Endothelial cell of umbilical vein (primary cell): ENCODE results near the gene FBN3. TPM values are rescaled to one million over a fixed set of nuclear protein-coding genes. Genes with fewer than 3 reads are reported as not detected.
"Not testable (repeated sequence)": the region's sequence is repeated elsewhere in the genome, so short reads cannot be mapped to it uniquely, and the experiment has no call there.

Experiments
- BruUV-seq: library from RNA; stranded (reverse); fragments of 400-500 nt; replicated peaks from 2 replicates; lab custom pipeline; 2021; lab: Mats Ljungman, UMichigan
- CTCF ChIA-PET: fragments of 300-600, 350-600 bp; sonication (Branson Sonifier 250); formaldehyde crosslinking; loops from one replicate; lab custom pipeline; 2021; ENCODE audit warnings: antibody characterized with exemption, inconsistent platforms; lab: Charles Lee
- POLR2A ChIA-PET: fragments of 300-600, 350-600 bp; sonication (Branson Sonifier 250); formaldehyde crosslinking; loops from one replicate; lab custom pipeline; 2021; ENCODE audit warnings: antibody characterized with exemption, inconsistent platforms; lab: Charles Lee
- DNase-seq: peaks from one replicate; pipeline ENCODE4 v3.0.0-alpha.2; 2011; ENCODE audit warnings: low read depth, low spot score
- FAIRE-seq: peaks from 2 replicates; lab custom pipeline; 2011; peaks lifted over from hg19 to GRCh38; lab: Jason Lieb, UNC
- H2AFZ ChIP-seq: 2 replicates; pipeline ENCODE4 v1.6.0; 2012; ENCODE audit warnings: low read depth, low read length, control low read depth, inconsistent platforms
- H3K27ac ChIP-seq: 2 replicates; pipeline ENCODE4 v1.5.1; 2011; ENCODE audit warnings: low read depth, mild to moderate bottlenecking, control low read depth, low read length, moderate library complexity; ENCODE audit not compliant: insufficient read depth
- H3K27me3 ChIP-seq, 2 experiments: 2 replicates each; pipeline versions ENCODE4 v1.6.0 to v1.6.1; 2011; ENCODE audit warnings: low read length in 2 of 2, mixed read lengths in 1 of 2; ENCODE audit not compliant: control insufficient read depth in 2 of 2, insufficient read depth in 2 of 2
- H3K36me3 ChIP-seq, 2 experiments: 2 replicates in 1 of 2; 3 replicates in 1 of 2; pipeline ENCODE4 v1.5.1; 2011; ENCODE audit warnings: low read length in 2 of 2, mild to moderate bottlenecking in 1 of 2, moderate library complexity in 1 of 2; ENCODE audit not compliant: control insufficient read depth in 2 of 2, insufficient read depth in 2 of 2; ENCODE audit errors: extremely low read depth in 1 of 2
- H3K4me1 ChIP-seq: 3 replicates; pipeline ENCODE4 v1.5.1; 2011; ENCODE audit warnings: mild to moderate bottlenecking, low read length; ENCODE audit not compliant: control insufficient read depth, insufficient read depth; ENCODE audit errors: extremely low read depth
- H3K4me2 ChIP-seq: 2 replicates; pipeline ENCODE4 v1.6.1; 2011; ENCODE audit warnings: low read length, control low read depth, mixed read lengths; ENCODE audit not compliant: insufficient read depth
- H3K4me3 ChIP-seq, 3 experiments: fragments of 200-600 bp in 1 of 3; sonication (generic), shearing (Covaris generic) in 1 of 3; replicated peaks in 1 of 3; 2 replicates each; pipeline ENCODE4 v1.5.1; 2011 to 2016; ENCODE audit warnings: control low read depth in 3 of 3, low read length in 3 of 3, mild to moderate bottlenecking in 2 of 3, inconsistent platforms in 1 of 3, low read depth in 1 of 3, moderate library complexity in 1 of 3; ENCODE audit not compliant: insufficient read depth in 1 of 3
- H3K79me2 ChIP-seq: 2 replicates; pipeline ENCODE4 v1.6.0; 2012; ENCODE audit warnings: low read length, inconsistent platforms; ENCODE audit not compliant: control insufficient read depth, insufficient read depth
- H3K9ac ChIP-seq: replicated peaks from 2 replicates; pipeline ENCODE3; 2011; ENCODE audit warnings: low read length, control low read depth; ENCODE audit not compliant: insufficient read depth; ENCODE audit errors: extremely low read depth
- H3K9me1 ChIP-seq: replicated peaks from 3 replicates; pipeline ENCODE4 v1.6.0; 2011; ENCODE audit warnings: mild to moderate bottlenecking, low read length; ENCODE audit not compliant: control insufficient read depth, insufficient read depth; ENCODE audit errors: extremely low read depth
- H3K9me3 ChIP-seq: replicated peaks from 2 replicates; pipeline ENCODE4 v1.5.1; 2012; ENCODE audit warnings: low read length, inconsistent platforms; ENCODE audit not compliant: control insufficient read depth, insufficient read depth
- H4K20me1 ChIP-seq: replicated peaks from 2 replicates; pipeline ENCODE3; 2011; ENCODE audit warnings: mild to moderate bottlenecking, low read length; ENCODE audit not compliant: control insufficient read depth, insufficient read depth; ENCODE audit errors: extremely low read depth
- EZH2 ChIP-seq: IDR thresholded peaks from 2 replicates; pipeline ENCODE4 v1.6.1; 2012; ENCODE audit warnings: borderline replicate concordance, low read depth, mild to moderate bottlenecking, moderate library complexity, low read length, inconsistent platforms; ENCODE audit not compliant: severe bottlenecking
- FOS ChIP-seq: IDR thresholded peaks from 2 replicates; pipeline ENCODE4 v1.6.1; 2011; ENCODE audit warnings: mild to moderate bottlenecking, low read length, moderate library complexity, borderline replicate concordance; ENCODE audit not compliant: insufficient read depth
- GATA2 ChIP-seq: IDR thresholded peaks from 2 replicates; pipeline ENCODE4 v1.7.0; 2011; ENCODE audit warnings: low read depth, mild to moderate bottlenecking, moderate library complexity, mixed read lengths, low read length; ENCODE audit not compliant: insufficient read length, insufficient read depth
- JUN ChIP-seq: IDR thresholded peaks from 2 replicates; pipeline ENCODE4 v1.6.1; 2011; ENCODE audit warnings: borderline replicate concordance, low read depth; ENCODE audit not compliant: insufficient read length, insufficient read depth
- MYC ChIP-seq: IDR thresholded peaks from one replicate; pipeline ENCODE4 v1.6.1; 2011; ENCODE audit warnings: mild to moderate bottlenecking, low read depth, low read length
- POLR2A ChIP-seq: IDR thresholded peaks from 2 replicates; pipeline ENCODE4 v1.6.1; 2012; ENCODE audit warnings: low read depth, mild to moderate bottlenecking, control low read depth, low read length
- POLR2AphosphoS5 ChIP-seq: IDR thresholded peaks from 2 replicates; pipeline ENCODE4 v1.6.1; 2012; ENCODE audit warnings: low read depth, mild to moderate bottlenecking, control low read depth, low read length, moderate library complexity; ENCODE audit not compliant: insufficient read depth
- dilution Hi-C: fragments of 300-500 bp; cut with MboI; formaldehyde crosslinking; loops from one replicate; pipeline ENCODE4 v1.15.0; 2019; ENCODE audit warnings: low sequenced_read_pairs; ENCODE audit not compliant: extremely low pct_ligation_motif_present
- intact Hi-C: fragments of 100-400 bp; cut with micrococcal nuclease; formaldehyde crosslinking; loops from one replicate; pipeline ENCODE4 v1.10.0; 2022
- polyA plus RNA-seq, 4 experiments: library from polyadenylated mRNA; depleted of rRNA in 3 of 4; stranded (reverse) in 3 of 4; unstranded in 1 of 4; fragments of >200 nt; gene quantifications; 2 replicates each; pipeline versions ENCODE4 v1.2.1 to v1.2.3, GENCODE V29; 2011 to 2012; ENCODE audit warnings: missing spikeins in 1 of 4
- total RNA-seq: library from RNA; stranded (reverse); gene quantifications from 2 replicates; pipeline ENCODE4 v1.2.3, GENCODE V29; 2021
- TF ChIP-seq, protein P1 (sequence below): IDR thresholded peaks from 2 replicates; pipeline ENCODE4 v1.6.1; 2011; ENCODE audit not compliant: insufficient read depth, insufficient read length
- TF ChIP-seq, protein P2 (sequence below), 2 donors: IDR thresholded peaks; 1 replicate in 1 of 2; 2 replicates in 1 of 2; pipeline ENCODE4 v1.5.1; 2011; ENCODE audit warnings: low read length in 2 of 2, mild to moderate bottlenecking in 2 of 2, moderate library complexity in 2 of 2, control low read depth in 1 of 2, inconsistent platforms in 1 of 2, low read depth in 1 of 2; ENCODE audit not compliant: insufficient read depth in 1 of 2; ENCODE audit errors: extremely low read depth in 1 of 2

Gene FBN3
- total and polyA plus RNA-seq, 2 donors (not counting 3 experiments of a cell fraction or from before 2014, with no cell fraction given), result not detected

DNA sequence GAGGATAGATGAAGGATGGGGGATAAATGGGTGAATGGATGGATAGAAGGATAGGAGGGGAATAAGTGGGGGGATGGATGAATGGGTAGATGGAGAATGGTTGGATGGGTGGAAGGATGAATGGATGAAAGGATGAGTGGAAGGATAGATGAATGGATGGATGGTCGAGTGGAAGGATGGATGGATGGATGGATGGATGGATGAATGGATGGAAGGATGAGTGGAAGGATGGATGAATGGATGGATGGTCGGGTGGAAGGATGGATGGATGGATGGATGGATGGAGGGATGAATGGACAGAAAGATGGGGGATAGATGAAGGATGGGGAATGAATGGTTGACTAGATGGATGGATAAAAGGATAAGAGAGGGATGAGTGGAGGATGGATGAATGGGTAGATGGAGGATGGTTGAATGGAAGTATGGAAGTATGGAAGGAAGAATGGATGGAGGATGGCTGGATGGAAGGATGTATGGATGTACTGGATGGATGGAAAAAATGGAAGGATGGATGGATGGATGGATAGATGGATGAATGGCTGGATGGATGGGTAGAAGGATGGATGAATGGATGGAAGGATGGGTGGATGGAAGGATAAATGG, 42.0 kb downstream of the FBN3 start:
- no peak overlapping the region for H3K4me3 ChIP-seq
- no peak overlapping the region for H2AFZ ChIP-seq
- ChIA-PET CTCF (no interaction called here), POLR2A (no interaction called here)
- BruUV-seq, result no TSS peak
- no peaks in the 10 kb centered on the region for H3K36me3 ChIP-seq
- H3K9me1 ChIP-seq, result no peaks in the 10 kb centered on the region
- H3K27me3 ChIP-seq, result no peaks in the 10 kb centered on the region
- H4K20me1 ChIP-seq, result no peaks in the 10 kb centered on the region
- DNase-seq (no peak), FAIRE-seq (no peak)
- intact Hi-C loops (no loop called here), dilution Hi-C loops (no loop called here)
- H3K9ac ChIP-seq, result no peak overlapping the region
- no peak overlapping the region for H3K27ac ChIP-seq
- no peaks in the 10 kb centered on the region for H3K9me3 ChIP-seq
- H3K4me2 ChIP-seq, result no peak overlapping the region
- no peak for TF ChIP-seq GATA2
- no peaks in the 10 kb centered on the region for H3K4me1 ChIP-seq
- no peaks in the 10 kb centered on the region for H3K79me2 ChIP-seq

DNA sequence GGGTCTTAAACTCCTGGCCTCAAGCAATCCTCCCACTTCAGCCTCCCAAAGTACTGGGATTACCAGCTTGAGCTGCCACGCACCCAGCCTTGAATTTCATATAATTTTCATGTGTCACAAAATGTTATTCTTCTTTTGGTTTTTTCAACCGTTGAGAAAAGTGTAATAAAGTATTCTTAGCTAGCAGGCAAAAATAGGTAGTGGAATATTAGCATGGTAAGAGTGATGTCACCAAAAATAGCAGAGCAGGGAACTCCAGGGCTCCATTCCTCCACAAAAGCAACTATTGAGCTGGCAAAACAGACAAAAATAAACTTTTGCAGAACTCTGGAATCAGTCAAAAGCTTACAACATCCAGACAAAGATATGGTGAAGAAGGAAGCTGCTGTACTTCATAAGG, 43.9 kb downstream of the FBN3 start:
- TF ChIP-seq MYC (no peak), JUN (no peak), EZH2 (no peak), GATA2 (no peak), FOS (no peak), POLR2AphosphoS5 (no peak), POLR2A (no peak)
- TF ChIP-seq, protein P1, sequence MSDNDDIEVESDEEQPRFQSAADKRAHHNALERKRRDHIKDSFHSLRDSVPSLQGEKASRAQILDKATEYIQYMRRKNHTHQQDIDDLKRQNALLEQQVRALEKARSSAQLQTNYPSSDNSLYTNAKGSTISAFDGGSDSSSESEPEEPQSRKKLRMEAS, result no peak
- TF ChIP-seq, protein P2, sequence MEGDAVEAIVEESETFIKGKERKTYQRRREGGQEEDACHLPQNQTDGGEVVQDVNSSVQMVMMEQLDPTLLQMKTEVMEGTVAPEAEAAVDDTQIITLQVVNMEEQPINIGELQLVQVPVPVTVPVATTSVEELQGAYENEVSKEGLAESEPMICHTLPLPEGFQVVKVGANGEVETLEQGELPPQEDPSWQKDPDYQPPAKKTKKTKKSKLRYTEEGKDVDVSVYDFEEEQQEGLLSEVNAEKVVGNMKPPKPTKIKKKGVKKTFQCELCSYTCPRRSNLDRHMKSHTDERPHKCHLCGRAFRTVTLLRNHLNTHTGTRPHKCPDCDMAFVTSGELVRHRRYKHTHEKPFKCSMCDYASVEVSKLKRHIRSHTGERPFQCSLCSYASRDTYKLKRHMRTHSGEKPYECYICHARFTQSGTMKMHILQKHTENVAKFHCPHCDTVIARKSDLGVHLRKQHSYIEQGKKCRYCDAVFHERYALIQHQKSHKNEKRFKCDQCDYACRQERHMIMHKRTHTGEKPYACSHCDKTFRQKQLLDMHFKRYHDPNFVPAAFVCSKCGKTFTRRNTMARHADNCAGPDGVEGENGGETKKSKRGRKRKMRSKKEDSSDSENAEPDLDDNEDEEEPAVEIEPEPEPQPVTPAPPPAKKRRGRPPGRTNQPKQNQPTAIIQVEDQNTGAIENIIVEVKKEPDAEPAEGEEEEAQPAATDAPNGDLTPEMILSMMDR (IDR thresholded peaks at IDR 0.05; ENCODE audit: extremely low read depth in 1 of 2, insufficient read depth in 1 of 2, low read depth in 1 of 2, low read length in 2 of 2), result no peak
- dilution Hi-C loops (no loop called here), intact Hi-C loops (no loop called here)
- H3K9me1 ChIP-seq, result no peaks in the 10 kb centered on the region
- H3K4me1 ChIP-seq, result no peaks in the 10 kb centered on the region
- no peaks in the 10 kb centered on the region for H3K9me3 ChIP-seq
- POLR2A ChIA-PET, result no interaction called here
- no peaks in the 10 kb centered on the region for H3K27me3 ChIP-seq
- H2AFZ ChIP-seq, result no peak overlapping the region
- H3K4me3 ChIP-seq, result no peak overlapping the region
- no peak overlapping the region for H3K4me2 ChIP-seq
- H3K36me3 ChIP-seq, result no peaks in the 10 kb centered on the region
- BruUV-seq, result no TSS peak
- no peaks in the 10 kb centered on the region for H3K79me2 ChIP-seq
- no peak overlapping the region for H3K9ac ChIP-seq
- no peak for DNase-seq
- H3K27ac ChIP-seq, result no peak overlapping the region
- FAIRE-seq, result no peak
- CTCF ChIA-PET, result no interaction called here
- no peaks in the 10 kb centered on the region for H4K20me1 ChIP-seq

DNA sequence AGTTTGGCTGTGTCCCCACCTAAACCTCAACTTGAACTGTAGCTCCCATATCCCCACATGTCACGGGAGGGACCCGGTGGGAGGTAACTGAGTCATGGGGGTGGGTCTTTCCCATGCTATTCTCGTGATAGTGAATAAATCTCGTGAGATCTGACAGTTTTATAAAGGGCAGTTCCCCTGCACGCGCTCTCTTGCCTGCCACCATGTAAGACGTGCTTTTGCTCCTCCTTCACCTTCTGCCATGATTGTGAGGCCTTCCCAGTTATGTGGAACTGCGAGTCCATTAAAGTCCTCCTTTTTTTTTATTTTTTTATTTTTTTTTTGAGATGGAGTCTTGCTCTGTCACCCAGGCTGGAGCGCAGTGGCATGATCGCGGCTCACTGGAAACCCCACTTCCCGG, 47.5 kb downstream of the FBN3 start:
- dilution Hi-C loops, intact Hi-C loops, H3K9me1 ChIP-seq, H2AFZ ChIP-seq, H3K79me2 ChIP-seq, H3K4me2 ChIP-seq, POLR2A ChIA-PET, DNase-seq, H4K20me1 ChIP-seq, H3K36me3 ChIP-seq, FAIRE-seq, H3K9ac ChIP-seq, H3K9me3 ChIP-seq, BruUV-seq, H3K27ac ChIP-seq, H3K27me3 ChIP-seq, H3K4me3 ChIP-seq, H3K4me1 ChIP-seq: not testable (repeated sequence)
- CTCF ChIA-PET, result interaction anchor here (0.5 kb wide), 1 partner anchor 14 kb away, joined by 3 read pairs; no protein-coding TSS in a partner anchor
